Measurements from ENCODE around the gene HNRNPR.
"Not testable (repeated sequence)": the region's sequence is repeated elsewhere in the genome, so short reads cannot be mapped to it uniquely, and the experiment has no call there.

HNRNPR gene

DNA sequence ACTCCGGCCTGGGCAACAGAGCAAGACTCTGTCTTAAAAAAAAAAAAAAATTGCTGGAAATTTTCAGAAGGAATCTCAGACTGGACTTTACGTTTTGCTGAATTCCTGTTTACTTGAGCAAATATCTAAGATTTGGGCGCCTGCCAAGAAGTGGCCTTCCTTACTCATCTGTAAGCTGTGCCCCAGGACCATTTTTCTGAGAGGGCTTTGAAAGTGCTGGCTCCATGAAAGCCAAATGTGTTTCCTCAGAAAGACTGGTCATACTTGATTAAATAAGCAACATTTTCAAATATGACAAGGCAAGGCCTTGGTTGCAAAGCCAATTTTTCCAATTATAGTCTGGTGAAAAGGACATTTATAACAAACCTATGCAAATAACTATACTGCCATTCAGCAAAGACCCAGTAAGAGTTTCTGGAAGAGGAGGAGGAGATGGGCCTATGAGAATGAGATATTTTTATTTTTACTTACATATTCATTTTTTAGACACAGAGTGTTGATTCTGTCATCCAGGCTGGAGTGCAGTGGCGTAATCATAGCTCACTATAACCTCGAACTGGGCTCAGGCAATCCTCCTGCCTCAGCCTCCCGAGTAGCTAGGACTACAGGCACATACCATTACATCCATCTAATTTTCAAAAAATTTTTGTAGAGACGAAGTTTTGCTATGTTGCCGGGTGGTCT is 70.5 kb downstream of the HNRNPR start:
- DNase-seq (ENCODE audit: insufficient read length, low spot score) (no peak), FAIRE-seq (no peak)
- TF ChIP-seq POLR2AphosphoS5 (IDR thresholded peaks at IDR 0.05; ENCODE audit: low read depth, low read length) (no peak), POU2F2 (IDR thresholded peaks at IDR 0.05; ENCODE audit: low read depth, low read length) (no peak), SPI1 (IDR thresholded peaks at IDR 0.05; ENCODE audit: low read depth, low read length) (no peak)

GRCh38 chr1:23263380-23263887 is 80.7 kb downstream of the HNRNPR start:
- FAIRE-seq (no peak), DNase-seq (ENCODE audit: insufficient read length, low spot score) (no peak)
- no peak for TF ChIP-seq POLR2A (IDR thresholded peaks at IDR 0.05; ENCODE audit: low read depth, low read length)
- no peak for TF ChIP-seq POU2F2 (IDR thresholded peaks at IDR 0.05; ENCODE audit: low read depth, low read length)
- no peak for TF ChIP-seq SPI1 (IDR thresholded peaks at IDR 0.05; ENCODE audit: low read depth, low read length)
- no peak for TF ChIP-seq PAX5 (IDR thresholded peaks at IDR 0.05; ENCODE audit: insufficient read depth, low read length, severe bottlenecking)
- TF ChIP-seq POLR2AphosphoS5 (IDR thresholded peaks at IDR 0.05; ENCODE audit: low read depth, low read length): no peak
- TF ChIP-seq TAF1 (IDR thresholded peaks at IDR 0.05; ENCODE audit: low read depth, low read length): no peak

DNA sequence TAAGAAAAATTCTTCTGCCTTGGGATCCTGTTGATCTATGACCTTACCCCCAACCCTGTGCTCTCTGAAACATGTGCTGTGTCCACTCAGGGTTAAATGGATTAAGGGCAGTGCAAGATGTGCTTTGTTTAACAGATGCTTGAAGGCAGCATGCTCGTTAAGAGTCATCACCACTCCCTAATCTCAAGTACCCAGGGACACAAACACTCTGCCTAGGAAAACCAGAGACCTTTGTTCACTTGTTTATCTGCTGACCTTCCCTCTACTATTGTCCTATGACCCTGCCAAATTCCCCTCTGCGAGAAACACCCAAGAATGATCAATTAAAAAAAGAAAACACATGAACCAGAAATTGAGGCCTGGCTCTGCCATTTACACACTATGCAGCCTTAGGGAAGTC is 86.0 kb downstream of the HNRNPR start:
- not testable (repeated sequence) for DNase-seq (ENCODE audit: insufficient read length, low spot score); FAIRE-seq

- FAIRE-seq: not testable (repeated sequence)
These were observed 86.7 kb downstream of the HNRNPR start for GRCh38 chr1:23257371-23257770.

More at GRCh38 chr1:23257371-23257770, 86.7 kb downstream of the HNRNPR start:
- not testable (repeated sequence) for DNase-seq (ENCODE audit: insufficient read length, low spot score)

All from GM12891 (cell line).